ENCODE results near the gene SNX17. TPM values are rescaled to one million over a fixed set of nuclear protein-coding genes. Genes with fewer than 3 reads are reported as not detected.

Gene SNX17
- total RNA-seq, 3 donors from 2014 or later (not counting 1 experiment from before 2014, with no cell fraction given): 96.3 to 107 (median 100) TPM

GRCh38 chr2:27335311-27335710, 35.1 kb upstream of the SNX17 start:
- Histone ChIP-seq H3K36me3 (ENCODE audit: control insufficient read depth, insufficient read depth, low read length) (peaks cover 51% of the 10 kb centered on the region), H3K27ac (ENCODE audit: low read length) (no peak overlapping the region), H3K4me1 (ENCODE audit: control insufficient read depth, insufficient read depth, low read length) (no peaks in the 10 kb centered on the region), H3K4me3 (ENCODE audit: low read length) (no peak overlapping the region), H3K9me3 (ENCODE audit: control insufficient read depth, insufficient read depth, low read length) (no peaks in the 10 kb centered on the region), H3K27me3 (ENCODE audit: control insufficient read depth, insufficient read depth, low read length) (no peaks in the 10 kb centered on the region)
- no peaks in the 10 kb centered on the region for H3K4me1 Mint-ChIP-seq
- no peaks in the 10 kb centered on the region for H3K9me3 Mint-ChIP-seq
- H3K36me3 Mint-ChIP-seq: peaks cover 2% of the 10 kb centered on the region
- ATAC-seq (no peak), DNase-seq (no peak)
- no peak for TF ChIP-seq CTCF (IDR thresholded peaks at IDR 0.05)
- no peaks in the 10 kb centered on the region for H3K27me3 Mint-ChIP-seq (ENCODE audit: low read depth in 2 of 2)
- H3K4me3 Mint-ChIP-seq: no peak overlapping the region
- H3K27ac Mint-ChIP-seq: no peak overlapping the region
- intact Hi-C loops (cut with micrococcal nuclease): no loop called here
- 96% methylated on average over 3 of the region's 3 CpGs for WGBS (ENCODE audit: insufficient coverage)

- Mint-ChIP-seq H3K9me3 (no peaks in the 10 kb centered on the region), H3K27me3 (ENCODE audit: low read depth in 2 of 2) (no peaks in the 10 kb centered on the region), H3K27ac (no peak overlapping the region), H3K4me1 (no peaks in the 10 kb centered on the region), H3K36me3 (peaks cover 8% of the 10 kb centered on the region), H3K4me3 (no peak overlapping the region)
- intact Hi-C loops (cut with micrococcal nuclease): no loop called here
- 96% methylated on average over 7 of the region's 7 CpGs for WGBS (ENCODE audit: insufficient coverage)
- no peaks in the 10 kb centered on the region for H3K9me3 ChIP-seq (ENCODE audit: control insufficient read depth, insufficient read depth, low read length)
- ATAC-seq (no peak), DNase-seq (no peak)
- H3K27me3 ChIP-seq (ENCODE audit: control insufficient read depth, insufficient read depth, low read length): no peaks in the 10 kb centered on the region
- H3K4me3 ChIP-seq (ENCODE audit: low read length): no peak overlapping the region
- no peak overlapping the region for H3K27ac ChIP-seq (ENCODE audit: low read length)
- TF ChIP-seq CTCF (IDR thresholded peaks at IDR 0.05): no peak
- H3K36me3 ChIP-seq (ENCODE audit: control insufficient read depth, insufficient read depth, low read length): peaks cover 52% of the 10 kb centered on the region
- H3K4me1 ChIP-seq (ENCODE audit: control insufficient read depth, insufficient read depth, low read length): no peaks in the 10 kb centered on the region
Measured at GRCh38 chr2:27336173-27336572, 34.2 kb upstream of the SNX17 start.

GRCh38 chr2:27347641-27348040, 22.8 kb upstream of the SNX17 start:
- H3K27me3 Mint-ChIP-seq (ENCODE audit: low read depth in 2 of 2): no peaks in the 10 kb centered on the region
- Histone ChIP-seq H3K4me3 (ENCODE audit: low read length) (no peak overlapping the region), H3K36me3 (ENCODE audit: control insufficient read depth, insufficient read depth, low read length) (peaks cover 11% of the 10 kb centered on the region), H3K9me3 (ENCODE audit: control insufficient read depth, insufficient read depth, low read length) (no peaks in the 10 kb centered on the region), H3K27ac (ENCODE audit: low read length) (no peak overlapping the region), H3K27me3 (ENCODE audit: control insufficient read depth, insufficient read depth, low read length) (no peaks in the 10 kb centered on the region), H3K4me1 (ENCODE audit: control insufficient read depth, insufficient read depth, low read length) (no peaks in the 10 kb centered on the region)
- ATAC-seq: no peak
- TF ChIP-seq CTCF (IDR thresholded peaks at IDR 0.05): no peak
- no peak overlapping the region for H3K4me3 Mint-ChIP-seq
- 98% methylated on average over 2 of the region's 2 CpGs for WGBS (ENCODE audit: insufficient coverage)
- no peak for DNase-seq
- no peaks in the 10 kb centered on the region for H3K36me3 Mint-ChIP-seq
- intact Hi-C loops (cut with micrococcal nuclease): no loop called here
- peaks cover 22 to 23% of the 10 kb centered on the region in 2 donors for H3K4me1 Mint-ChIP-seq
- H3K27ac Mint-ChIP-seq: no peak overlapping the region
- no peaks in the 10 kb centered on the region for H3K9me3 Mint-ChIP-seq

- intact Hi-C loops (cut with micrococcal nuclease): no loop called here
- WGBS (ENCODE audit: insufficient coverage): 88% methylated on average over 7 of the region's 7 CpGs
Measured at GRCh38 chr2:27350106-27350693, 20.2 kb upstream of the SNX17 start.

More at GRCh38 chr2:27350106-27350693, 20.2 kb upstream of the SNX17 start:
- ATAC-seq (no peak), DNase-seq (no peak)
- no peak overlapping the region for H3K4me3 ChIP-seq (ENCODE audit: low read length)
- no peaks in the 10 kb centered on the region for H3K27me3 ChIP-seq (ENCODE audit: control insufficient read depth, insufficient read depth, low read length)
- H3K27ac ChIP-seq (ENCODE audit: low read length): no peak overlapping the region
- H3K9me3 ChIP-seq (ENCODE audit: control insufficient read depth, insufficient read depth, low read length): no peaks in the 10 kb centered on the region
- H3K36me3 Mint-ChIP-seq: no peaks in the 10 kb centered on the region
- peaks cover 25 to 30% of the 10 kb centered on the region in 2 donors for H3K4me1 Mint-ChIP-seq
- H3K27ac Mint-ChIP-seq: no peak overlapping the region
- no peaks in the 10 kb centered on the region for H3K27me3 Mint-ChIP-seq (ENCODE audit: low read depth in 2 of 2)
- H3K4me1 ChIP-seq (ENCODE audit: control insufficient read depth, insufficient read depth, low read length): peaks cover 3% of the 10 kb centered on the region
- H3K9me3 Mint-ChIP-seq: no peaks in the 10 kb centered on the region
- no peak for TF ChIP-seq CTCF (IDR thresholded peaks at IDR 0.05)
- peaks cover 2% of the 10 kb centered on the region for H3K36me3 ChIP-seq (ENCODE audit: control insufficient read depth, insufficient read depth, low read length)
- H3K4me3 Mint-ChIP-seq: no peak overlapping the region
